WERI-Rb-1 (cell line): Measurements from ENCODE around the gene ST3GAL6.

ENCODE experiments used
- DNase-seq: peaks from one replicate; pipeline ENCODE4 v3.0.0-alpha.2; 2020
- H3K27ac ChIP-seq: fragments of 250-450 bp; sonication (Bioruptor Pico); 2 replicates; pipeline ENCODE4 v1.5.1; 2020; ENCODE audit warnings: mild to moderate bottlenecking, moderate library complexity
- H3K27me3 ChIP-seq: fragments of 250-450 bp; sonication (Bioruptor Pico); 2 replicates; pipeline ENCODE4 v1.5.1; 2021; ENCODE audit warnings: mild to moderate bottlenecking, low read depth, moderate library complexity; ENCODE audit not compliant: insufficient read depth, severe bottlenecking
- H3K36me3 ChIP-seq: fragments of 250-450 bp; sonication (Bioruptor Pico); 2 replicates; pipeline ENCODE4 v1.5.1; 2020; ENCODE audit warnings: mild to moderate bottlenecking, moderate library complexity
- H3K4me3 ChIP-seq: 2 replicates; pipeline ENCODE4 v1.5.1; 2011; ENCODE audit warnings: low read depth, mild to moderate bottlenecking, control low read depth, low read length
- H3K9me3 ChIP-seq: fragments of 250-450 bp; sonication (Bioruptor Pico); 2 replicates; pipeline ENCODE4 v1.5.1; 2021; ENCODE audit warnings: mild to moderate bottlenecking, moderate library complexity; ENCODE audit not compliant: severe bottlenecking
- CTCF ChIP-seq: IDR thresholded peaks from 2 replicates; pipeline ENCODE4 v1.5.1; 2011; ENCODE audit warnings: low read depth, mild to moderate bottlenecking, control low read depth, inconsistent platforms, low read length

The ST3GAL6 gene

GRCh38 chr3:98777801-98778220 is 14.7 kb downstream of the ST3GAL6 start:
- H3K36me3 ChIP-seq = no peaks in the 10 kb centered on the region
- no peak for TF ChIP-seq CTCF
- H3K27me3 ChIP-seq = no peaks in the 10 kb centered on the region
- no peak overlapping the region for H3K4me3 ChIP-seq
- DNase-seq = no peak
- H3K27ac ChIP-seq = no peak overlapping the region
- H3K9me3 ChIP-seq = no peaks in the 10 kb centered on the region

- Histone ChIP-seq H3K9me3 (no peaks in the 10 kb centered on the region), H3K27ac (no peak overlapping the region), H3K4me3 (no peak overlapping the region), H3K36me3 (no peaks in the 10 kb centered on the region), H3K27me3 (no peaks in the 10 kb centered on the region)
- TF ChIP-seq CTCF = no peak
- DNase-seq = no peak
Measured at GRCh38 chr3:98778383-98778782, 15.2 kb downstream of the ST3GAL6 start.

GRCh38 chr3:98778852-98779413 is 15.8 kb downstream of the ST3GAL6 start:
- no peaks in the 10 kb centered on the region for H3K36me3 ChIP-seq
- no peak overlapping the region for H3K4me3 ChIP-seq
- no peak for TF ChIP-seq CTCF
- no peak for DNase-seq
- no peaks in the 10 kb centered on the region for H3K27me3 ChIP-seq
- no peak overlapping the region for H3K27ac ChIP-seq
- no peaks in the 10 kb centered on the region for H3K9me3 ChIP-seq

- Histone ChIP-seq H3K9me3 (no peaks in the 10 kb centered on the region), H3K4me3 (no peak overlapping the region), H3K36me3 (no peaks in the 10 kb centered on the region), H3K27ac (no peak overlapping the region), H3K27me3 (no peaks in the 10 kb centered on the region)
- no peak for DNase-seq
- no peak for TF ChIP-seq CTCF
Measured at GRCh38 chr3:98779541-98780335, 16.6 kb downstream of the ST3GAL6 start.

- Histone ChIP-seq H3K4me3 (no peak overlapping the region), H3K36me3 (no peaks in the 10 kb centered on the region), H3K27ac (no peak overlapping the region), H3K27me3 (no peaks in the 10 kb centered on the region), H3K9me3 (no peaks in the 10 kb centered on the region)
- no peak for TF ChIP-seq CTCF
- no peak for DNase-seq
Measured at GRCh38 chr3:98780343-98780742, 17.2 kb downstream of the ST3GAL6 start.
